ENCODE measurements around the gene ZNF213. TPM values are rescaled to one million over a fixed set of nuclear protein-coding genes. Genes with fewer than 3 reads are reported as not detected.
A peak's percentile ranks its signal among the peaks of the same experiment; 100 is the strongest.

The ZNF213 gene
- total RNA-seq, 1 donor from 2014 or later = 5.6 TPM

DNA sequence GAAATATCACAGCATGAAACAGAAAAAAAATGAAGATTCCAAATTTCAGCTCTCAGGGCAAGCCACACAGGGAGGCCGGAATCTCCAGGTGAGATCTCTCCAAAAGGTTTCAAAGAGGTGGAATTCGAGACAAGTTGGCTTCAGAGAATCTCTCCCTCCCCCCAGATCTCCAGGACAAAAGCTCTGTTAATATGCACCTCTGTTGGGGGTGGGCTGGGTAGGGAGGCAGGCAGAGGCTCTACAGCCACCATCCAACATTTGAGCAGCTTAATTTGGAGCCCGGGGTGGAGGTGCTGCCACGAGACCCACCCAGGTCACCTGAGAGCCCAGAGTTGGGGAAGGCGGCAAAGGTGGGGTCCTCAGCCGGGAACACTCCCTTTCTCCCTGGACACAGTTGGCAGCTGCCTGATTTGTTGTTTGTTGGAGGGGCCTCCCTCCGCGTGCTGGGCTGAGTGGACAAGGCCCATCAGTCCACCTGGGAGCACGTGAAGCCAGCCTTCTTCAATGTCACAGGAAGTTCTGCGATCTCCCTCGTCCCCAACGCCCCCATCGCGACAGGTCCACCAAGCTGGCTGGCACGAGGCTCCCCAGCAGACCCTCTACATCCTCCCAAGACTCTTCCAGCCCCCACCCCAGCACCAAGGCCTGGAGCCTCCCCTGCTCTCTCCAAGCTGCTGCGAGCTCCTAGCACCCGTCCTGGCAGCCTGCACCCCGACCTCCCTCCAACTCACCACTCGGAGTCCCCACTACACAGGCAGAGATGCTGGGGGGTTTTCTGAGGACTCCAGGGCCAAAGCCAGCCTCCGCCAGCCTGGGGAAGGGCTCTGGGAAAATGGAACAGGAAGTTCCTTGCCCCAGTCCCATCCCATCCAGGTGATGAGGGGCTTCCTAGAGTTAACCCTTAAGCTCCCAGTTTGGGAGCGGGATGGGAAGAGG lies 36.1 kb upstream of the ZNF213 start, which contains the start of gene ZSCAN10:
Gene ZSCAN10, minus strand, starts transcription at position 836 of the 936 bp plus-strand sequence. CDS start 6,357 bp downstream, outside the sequence.
- intact Hi-C loops (cut with micrococcal nuclease) = loop anchor here (5.0 kb wide), 1 partner anchor 76 kb away; the partner anchor contains the start of genes HCFC1R1, THOC6 and TNFRSF12A
- Mint-ChIP-seq H3K9me3 (no peaks in the 10 kb centered on the region), H3K36me3 (ENCODE audit: low read depth) (no peaks in the 10 kb centered on the region), H3K4me3 (peak within 1 kb of the TSS; percentile 79), H3K27me3 (no peaks in the 10 kb centered on the region), H3K4me1 (peaks cover 42% of the 10 kb centered on the region), H3K27ac (peak within 1 kb of the TSS; percentile 32)
- TF ChIP-seq, protein P1, sequence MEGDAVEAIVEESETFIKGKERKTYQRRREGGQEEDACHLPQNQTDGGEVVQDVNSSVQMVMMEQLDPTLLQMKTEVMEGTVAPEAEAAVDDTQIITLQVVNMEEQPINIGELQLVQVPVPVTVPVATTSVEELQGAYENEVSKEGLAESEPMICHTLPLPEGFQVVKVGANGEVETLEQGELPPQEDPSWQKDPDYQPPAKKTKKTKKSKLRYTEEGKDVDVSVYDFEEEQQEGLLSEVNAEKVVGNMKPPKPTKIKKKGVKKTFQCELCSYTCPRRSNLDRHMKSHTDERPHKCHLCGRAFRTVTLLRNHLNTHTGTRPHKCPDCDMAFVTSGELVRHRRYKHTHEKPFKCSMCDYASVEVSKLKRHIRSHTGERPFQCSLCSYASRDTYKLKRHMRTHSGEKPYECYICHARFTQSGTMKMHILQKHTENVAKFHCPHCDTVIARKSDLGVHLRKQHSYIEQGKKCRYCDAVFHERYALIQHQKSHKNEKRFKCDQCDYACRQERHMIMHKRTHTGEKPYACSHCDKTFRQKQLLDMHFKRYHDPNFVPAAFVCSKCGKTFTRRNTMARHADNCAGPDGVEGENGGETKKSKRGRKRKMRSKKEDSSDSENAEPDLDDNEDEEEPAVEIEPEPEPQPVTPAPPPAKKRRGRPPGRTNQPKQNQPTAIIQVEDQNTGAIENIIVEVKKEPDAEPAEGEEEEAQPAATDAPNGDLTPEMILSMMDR (IDR thresholded peaks at IDR 0.05) = no peak
- POLR2A ChIA-PET = interaction anchor here (0.6 to 4.9 kb wide), 9 partner anchors 8 to 189 kb away, joined by 3 to 34 read pairs (median 6); partner anchors contain the start of genes HCFC1R1, THOC6 and ZNF213
- CTCF ChIA-PET = interaction anchor here (0.8 to 3.7 kb wide), 7 partner anchors 27 to 398 kb away, joined by 3 to 56 read pairs (median 4); no protein-coding TSS in a partner anchor
- no peak for DNase-seq
- no peak for ATAC-seq (ENCODE audit: low read depth)

DNA sequence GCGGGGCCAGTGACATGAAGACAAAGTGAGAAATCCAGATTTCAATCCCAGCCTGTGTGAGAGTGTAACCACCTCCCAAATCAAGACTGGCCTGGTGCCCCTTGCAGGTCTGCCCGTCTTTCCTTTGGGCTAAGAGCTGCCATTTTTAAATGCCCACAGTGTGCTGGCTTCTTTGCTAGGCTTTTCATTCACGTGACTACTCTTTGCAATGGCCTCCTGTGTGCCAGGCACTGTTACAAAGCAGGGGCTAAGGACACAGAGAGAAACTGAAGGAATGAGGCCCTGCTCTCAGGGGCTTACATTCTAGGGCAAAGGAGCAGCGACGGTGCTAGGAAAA lies 35.5 kb upstream of the ZNF213 start:
- intact Hi-C loops (cut with micrococcal nuclease) = loop anchor here (5.0 kb wide), 1 partner anchor 77 kb away; the partner anchor contains the start of genes HCFC1R1, THOC6 and TNFRSF12A
- H3K27ac Mint-ChIP-seq = no peak overlapping the region
- CTCF ChIA-PET = interaction anchor here (1.2 to 1.3 kb wide), 2 partner anchors 30 to 32 kb away, joined by 3 to 8 read pairs; no protein-coding TSS in a partner anchor
- H3K36me3 Mint-ChIP-seq (ENCODE audit: low read depth) = no peaks in the 10 kb centered on the region
- POLR2A ChIA-PET = interaction anchor here (0.8 to 4.9 kb wide), 5 partner anchors 30 to 75 kb away, joined by 3 to 34 read pairs (median 9); partner anchors contain the start of genes HCFC1R1, THOC6 and ZNF213
- H3K27me3 Mint-ChIP-seq = no peaks in the 10 kb centered on the region
- H3K4me1 Mint-ChIP-seq = peaks cover 42% of the 10 kb centered on the region
- no peak for DNase-seq
- no peak overlapping the region for H3K4me3 Mint-ChIP-seq
- TF ChIP-seq, protein P1 (IDR thresholded peaks at IDR 0.05) = no peak
- no peaks in the 10 kb centered on the region for H3K9me3 Mint-ChIP-seq
- ATAC-seq (ENCODE audit: low read depth) = no peak

DNA sequence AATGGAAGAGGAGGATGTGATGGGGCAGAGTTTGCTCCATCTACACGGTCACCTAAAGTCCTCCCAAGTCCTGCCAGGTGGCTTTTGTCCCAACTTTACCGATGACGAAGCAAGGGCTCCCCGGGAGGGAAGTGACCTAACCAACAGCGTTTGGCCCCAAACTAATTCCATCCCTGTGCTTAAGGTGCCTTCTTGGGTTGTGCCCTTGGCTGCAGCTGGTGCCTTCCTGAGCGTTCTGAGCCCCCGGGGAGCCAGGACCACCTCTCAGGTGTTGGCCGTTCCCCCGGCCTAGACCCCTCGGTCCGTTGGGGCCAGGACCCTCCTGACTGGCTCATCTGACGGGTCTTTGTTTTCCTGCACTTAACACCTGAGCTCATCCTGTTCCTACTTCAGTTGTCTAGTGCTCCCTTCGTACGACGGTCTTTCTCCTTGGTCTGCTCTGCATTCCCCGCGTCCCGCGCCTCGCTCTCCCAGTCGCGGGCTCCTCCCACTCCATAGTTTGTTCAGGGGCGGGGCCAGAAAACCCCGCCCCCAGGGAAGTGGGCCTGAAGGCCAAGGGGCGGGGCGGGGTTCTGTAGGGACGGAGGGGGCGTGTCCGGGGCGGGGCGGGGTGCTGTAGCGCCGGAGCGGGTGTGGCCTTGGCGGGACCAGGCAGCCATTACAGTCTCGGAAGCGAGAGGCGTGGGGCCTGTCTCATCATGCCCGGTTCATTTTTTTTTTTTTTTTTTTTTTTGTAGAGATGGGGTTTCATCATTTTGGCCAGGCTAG lies 34.9 kb upstream of the ZNF213 start:
- peak; percentile 85 for ATAC-seq (ENCODE audit: low read depth)
- peak overlapping the region; percentile 79 for H3K4me3 Mint-ChIP-seq
- H3K9me3 Mint-ChIP-seq = no peaks in the 10 kb centered on the region
- peak; percentile 76 for DNase-seq
- H3K4me1 Mint-ChIP-seq = peaks cover 37% of the 10 kb centered on the region
- H3K27me3 Mint-ChIP-seq = no peaks in the 10 kb centered on the region
- POLR2A ChIA-PET = interaction anchor here (0.7 to 4.9 kb wide), 8 partner anchors 29 to 847 kb away, joined by 3 to 34 read pairs (median 9); partner anchors contain the start of genes HCFC1R1, THOC6 and ZNF213
- no peaks in the 10 kb centered on the region for H3K36me3 Mint-ChIP-seq (ENCODE audit: low read depth)
- intact Hi-C loops (cut with micrococcal nuclease) = loop anchor here (1.0 to 5.0 kb wide), 4 partner anchors 29 to 401 kb away; partner anchors contain the start of genes CLUAP1, HCFC1R1, THOC6 and TNFRSF12A
- TF ChIP-seq, protein P1 (IDR thresholded peaks at IDR 0.05) = no peak
- CTCF ChIA-PET = interaction anchor here (1.2 to 1.3 kb wide), 2 partner anchors 29 to 31 kb away, joined by 3 to 8 read pairs; no protein-coding TSS in a partner anchor
- peak overlapping the region; percentile 32 for H3K27ac Mint-ChIP-seq

DNA sequence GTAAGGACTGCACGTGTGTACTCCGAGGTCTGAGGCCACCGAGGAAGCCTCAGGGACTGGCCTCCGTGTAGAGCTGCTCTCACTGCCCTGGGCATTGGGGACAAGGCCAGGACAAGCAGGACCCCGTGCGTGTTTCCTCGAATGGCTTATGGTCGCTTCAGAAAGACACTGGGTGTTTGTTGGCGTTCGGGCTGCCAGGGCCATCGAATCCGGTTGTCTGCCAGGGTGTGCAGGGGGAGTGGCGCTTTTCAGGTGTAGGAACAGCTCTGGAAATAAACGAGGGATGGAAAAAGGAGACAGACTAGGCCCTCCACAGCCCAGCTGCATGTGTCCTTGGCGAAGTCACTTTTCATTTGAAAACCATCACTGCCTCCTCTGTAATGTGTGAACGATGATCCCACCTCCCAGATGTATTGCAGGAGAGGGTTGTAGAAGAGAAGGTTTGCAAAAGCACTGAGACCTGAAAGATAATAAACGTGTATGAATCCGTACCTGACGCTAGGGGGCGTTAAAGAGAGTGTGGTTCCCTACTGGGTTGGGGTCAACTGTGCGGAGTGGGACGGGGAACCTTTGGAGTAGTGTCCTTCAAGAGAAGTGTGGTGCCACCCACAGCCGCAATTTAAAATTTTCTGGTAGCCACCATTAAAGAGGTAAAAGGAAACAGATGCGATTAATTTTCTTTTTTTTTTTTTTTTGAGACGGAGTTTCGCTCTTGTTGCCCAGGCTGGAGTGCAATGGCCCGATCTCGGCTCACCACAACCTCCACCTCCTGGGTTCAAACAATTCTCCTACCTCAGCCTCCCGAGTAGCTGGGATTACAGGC lies 33.6 kb upstream of the ZNF213 start:
- TF ChIP-seq, protein P1 (IDR thresholded peaks at IDR 0.05) = no peak
- Mint-ChIP-seq H3K27ac (peak overlapping the region; percentile 66), H3K4me3 (peak overlapping the region; percentile 80), H3K36me3 (ENCODE audit: low read depth) (no peaks in the 10 kb centered on the region), H3K4me1 (peaks cover 33% of the 10 kb centered on the region), H3K9me3 (no peaks in the 10 kb centered on the region), H3K27me3 (no peaks in the 10 kb centered on the region)
- no peak for ATAC-seq (ENCODE audit: low read depth)
- ChIA-PET POLR2A (interaction anchor here (0.7 to 2.9 kb wide), 7 partner anchors 26 to 405 kb away, joined by 3 to 16 read pairs (median 3); partner anchors contain the start of gene ZNF213), CTCF (interaction anchor here (1.7 to 1.8 kb wide), 2 partner anchors 23 to 27 kb away, joined by 5 to 13 read pairs; no protein-coding TSS in a partner anchor)
- no peak for DNase-seq
- intact Hi-C loops (cut with micrococcal nuclease) = loop anchor here (2.0 kb wide), 1 partner anchor 400 kb away; the partner anchor contains the start of gene CLUAP1

Measured in activated B cell treated with CpG ODN at 0.5 μM for 24 hours (primary cell).